GM19372 (cell line): ENCODE data around the gene TAF11.
"Not testable (repeated sequence)": the region's sequence is repeated elsewhere in the genome, so short reads cannot be mapped to it uniquely, and the experiment has no call there.

Experiments
- ATAC-seq: cut with Tn5 transposase; IDR thresholded peaks from one replicate; pipeline ENCODE4 v1.9.1; 2021; ENCODE audit warnings: mild to moderate bottlenecking, low read depth, moderate library complexity; ENCODE audit not compliant: unreplicated experiment

The TAF11 gene

GRCh38 chr6:34906826-34907225 lies 19.0 kb upstream of the TAF11 start:
- no peak for ATAC-seq

GRCh38 chr6:34904990-34905613 lies 17.3 kb upstream of the TAF11 start:
- ATAC-seq = no peak

- no peak for ATAC-seq
These were observed 14.1 kb upstream of the TAF11 start for GRCh38 chr6:34901930-34902329.

GRCh38 chr6:34900321-34901031 lies 12.6 kb upstream of the TAF11 start:
- no peak for ATAC-seq

GRCh38 chr6:34899748-34900147 lies 11.9 kb upstream of the TAF11 start:
- ATAC-seq = not testable (repeated sequence)

GRCh38 chr6:34897716-34898115 lies 9.9 kb upstream of the TAF11 start:
- ATAC-seq = no peak

GRCh38 chr6:34897130-34897529 lies 9.3 kb upstream of the TAF11 start:
- no peak for ATAC-seq

GRCh38 chr6:34894693-34895092 lies 6.9 kb upstream of the TAF11 start:
- no peak for ATAC-seq

GRCh38 chr6:34891296-34891695 lies 3.5 kb upstream of the TAF11 start:
- ATAC-seq = no peak

GRCh38 chr6:34890533-34890925 lies 2.7 kb upstream of the TAF11 start:
- no peak for ATAC-seq

GRCh38 chr6:34888874-34889555 lies 1.2 kb upstream of the TAF11 start, which contains the start of gene ANKS1A:
ANKS1A (plus strand) TSS chr6:34889255; CDS start chr6:34889403, 148 bp downstream.
- ATAC-seq = peak; percentile 70

GRCh38 chr6:34888514-34888856 lies 643 bp upstream of the TAF11 start:
- ATAC-seq = no peak

GRCh38 chr6:34885837-34886236 lies 2.0 kb downstream of the TAF11 start:
- not testable (repeated sequence) for ATAC-seq

GRCh38 chr6:34884996-34885395 lies 2.8 kb downstream of the TAF11 start:
- no peak for ATAC-seq

- ATAC-seq = not testable (repeated sequence)
These were observed 3.8 kb downstream of the TAF11 start for GRCh38 chr6:34884073-34884472.

GRCh38 chr6:34877869-34878485 lies 9.9 kb downstream of the TAF11 start:
- ATAC-seq = no peak

GRCh38 chr6:34877259-34877658 lies 10.6 kb downstream of the TAF11 start:
- no peak for ATAC-seq

GRCh38 chr6:34876472-34876871 lies 11.4 kb downstream of the TAF11 start:
- ATAC-seq = no peak

- ATAC-seq = no peak
These were observed 12.3 kb downstream of the TAF11 start for GRCh38 chr6:34875292-34876213.

- ATAC-seq = no peak
These were observed 15.5 kb downstream of the TAF11 start for GRCh38 chr6:34872332-34872731.
